DMS79 (cell line): ENCODE results near the gene DSCAML1.
A peak's percentile ranks its signal among the peaks of the same experiment; 100 is the strongest.

Experiments
- DNase-seq: peaks from one replicate; lab custom pipeline; 2025; lab: John Stamatoyannopoulos, UW

Gene DSCAML1

DNA sequence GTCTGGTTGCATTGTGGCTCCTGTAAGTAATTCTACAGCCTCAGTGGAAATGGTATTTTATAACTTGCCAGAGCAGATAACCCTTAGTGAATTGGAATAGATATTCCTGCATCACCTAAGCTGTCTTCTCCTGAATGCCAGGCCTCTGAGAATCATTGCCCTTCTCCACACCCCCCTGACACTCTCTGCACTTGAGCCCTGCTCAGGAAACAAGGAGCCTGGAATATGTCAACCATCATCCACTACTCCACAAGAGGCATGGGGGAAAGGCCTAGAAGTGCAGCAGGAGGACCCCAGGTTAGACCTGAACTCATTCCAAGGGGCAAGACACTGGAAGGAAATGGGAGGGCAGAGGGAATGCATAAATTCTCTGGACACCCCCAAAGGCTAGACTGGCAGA lies 72.4 kb downstream of the DSCAML1 start:
- DNase-seq, result no peak

- DNase-seq, result no peak
Measured at GRCh38 chr11:117724104-117724503, 72.9 kb downstream of the DSCAML1 start.

DNA sequence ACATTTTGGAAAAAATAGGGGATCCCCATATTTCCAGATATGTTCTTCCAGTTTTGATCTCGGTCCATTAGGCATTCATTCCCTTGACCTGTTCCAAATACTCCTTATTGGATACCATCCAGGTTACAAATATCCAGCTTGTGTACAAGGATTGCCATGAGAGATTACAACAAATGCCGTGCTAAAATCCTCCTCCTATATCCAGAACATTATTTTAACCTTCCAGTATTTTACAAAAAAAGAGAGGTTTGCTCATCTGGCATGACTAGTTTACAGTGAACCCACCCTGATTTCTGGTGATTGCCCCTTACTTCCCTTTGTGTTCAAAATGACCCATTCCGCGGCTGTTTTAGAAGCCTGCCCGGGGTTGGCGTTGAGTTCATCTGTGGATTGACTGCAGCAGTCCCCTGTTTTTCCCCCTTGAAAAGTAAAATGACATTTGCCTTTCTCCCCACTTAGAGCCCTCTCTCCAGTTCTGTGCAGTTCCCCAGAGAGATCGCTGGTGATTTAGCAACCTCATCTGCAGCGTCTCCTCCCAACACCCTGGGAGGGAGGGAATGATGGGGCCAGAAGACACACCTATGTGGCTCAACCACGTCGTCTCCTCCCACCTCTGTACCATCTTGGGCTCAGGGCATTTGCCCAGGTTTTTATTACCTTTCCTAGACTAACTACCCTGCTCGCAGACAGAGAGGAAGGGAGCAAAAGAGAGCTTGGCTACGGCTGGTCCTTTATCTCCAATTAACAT lies 73.6 kb downstream of the DSCAML1 start:
- no peak for DNase-seq

DNA sequence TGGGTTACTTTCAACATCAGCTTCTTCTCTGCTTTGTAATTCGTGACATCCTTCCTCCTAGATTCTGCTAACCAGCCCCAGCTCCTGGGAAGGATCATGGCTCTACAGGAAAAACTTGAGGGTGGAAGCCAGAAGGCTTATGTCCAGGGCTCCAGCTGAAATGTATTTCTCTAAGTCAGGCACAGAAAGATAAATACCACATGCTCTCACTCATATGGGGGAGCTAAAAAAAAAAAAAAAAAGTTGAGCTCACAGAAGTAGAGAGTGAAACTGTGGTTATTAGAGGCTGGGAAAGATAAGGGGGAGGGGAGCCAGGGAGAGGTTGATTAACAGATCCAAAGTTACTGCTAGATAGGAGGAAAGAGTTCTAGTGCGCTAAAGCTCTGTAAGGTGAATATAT lies 74.9 kb downstream of the DSCAML1 start:
- DNase-seq, result no peak

DNA sequence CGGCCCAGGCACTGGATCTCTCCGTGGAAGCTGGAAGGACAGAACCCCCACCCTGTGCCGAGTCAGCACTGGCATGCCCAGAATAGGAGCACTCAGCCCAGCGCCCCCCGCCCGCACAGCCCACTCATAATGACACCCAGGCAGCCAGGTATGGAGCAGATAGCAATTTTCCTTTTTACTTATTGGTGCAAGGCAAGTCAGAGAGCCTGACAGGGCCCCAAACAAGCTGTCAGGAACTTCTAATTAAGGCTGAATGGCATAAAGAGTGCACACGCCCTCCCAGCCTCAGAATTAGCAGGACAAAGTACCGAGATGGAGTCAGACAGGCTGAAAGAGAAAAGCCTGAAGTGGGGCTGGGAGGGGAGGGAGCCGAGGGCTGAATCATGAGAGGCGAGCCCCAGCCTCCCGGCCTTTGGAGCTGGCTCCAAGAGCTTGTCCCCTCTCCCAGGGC lies 76.9 kb downstream of the DSCAML1 start:
- no peak for DNase-seq

DNA sequence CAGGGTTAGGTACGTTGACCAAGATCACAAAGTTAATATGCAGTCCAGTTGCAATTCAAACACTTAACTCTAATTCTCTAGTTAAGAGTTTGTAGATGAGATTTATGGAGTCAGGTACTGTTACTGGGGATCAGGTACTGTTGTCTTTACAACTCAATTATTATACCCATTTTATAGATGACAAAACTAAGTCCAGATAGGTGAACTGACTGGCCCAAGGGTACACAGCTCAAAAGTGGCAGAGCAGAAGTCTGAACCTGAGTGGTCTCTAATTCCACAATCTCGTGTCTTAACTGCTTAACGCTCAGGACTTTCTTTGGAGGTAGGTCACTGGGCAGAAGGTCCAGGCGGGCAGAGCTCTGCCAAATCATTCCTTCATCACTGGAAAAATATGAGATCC lies 77.5 kb downstream of the DSCAML1 start:
- no peak for DNase-seq

GRCh38 chr11:117717485-117718314 lies 79.3 kb downstream of the DSCAML1 start:
- peak; percentile 90 for DNase-seq

- peak; percentile 65 for DNase-seq
Measured at GRCh38 chr11:117716521-117717440, 80.2 kb downstream of the DSCAML1 start.

DNA sequence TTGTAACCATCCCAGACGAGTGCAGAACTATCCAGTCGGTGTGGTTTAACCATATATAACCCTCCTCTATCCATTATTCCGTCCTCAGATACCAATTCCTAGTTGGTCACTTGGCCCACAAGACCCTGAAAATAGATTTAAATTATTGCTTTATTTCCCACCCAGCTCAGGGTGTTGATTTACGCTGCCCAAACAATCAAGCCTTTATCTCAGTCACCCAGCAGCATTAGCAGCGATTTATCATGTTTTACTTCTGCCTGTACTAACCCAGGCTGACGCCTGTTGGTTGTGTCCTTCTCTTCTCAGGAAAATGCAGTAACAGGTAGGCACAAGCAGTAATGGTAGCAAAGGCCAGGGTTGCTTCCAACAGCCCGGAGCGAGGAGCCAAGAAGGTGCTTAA lies 81.2 kb downstream of the DSCAML1 start:
- no peak for DNase-seq

DNA sequence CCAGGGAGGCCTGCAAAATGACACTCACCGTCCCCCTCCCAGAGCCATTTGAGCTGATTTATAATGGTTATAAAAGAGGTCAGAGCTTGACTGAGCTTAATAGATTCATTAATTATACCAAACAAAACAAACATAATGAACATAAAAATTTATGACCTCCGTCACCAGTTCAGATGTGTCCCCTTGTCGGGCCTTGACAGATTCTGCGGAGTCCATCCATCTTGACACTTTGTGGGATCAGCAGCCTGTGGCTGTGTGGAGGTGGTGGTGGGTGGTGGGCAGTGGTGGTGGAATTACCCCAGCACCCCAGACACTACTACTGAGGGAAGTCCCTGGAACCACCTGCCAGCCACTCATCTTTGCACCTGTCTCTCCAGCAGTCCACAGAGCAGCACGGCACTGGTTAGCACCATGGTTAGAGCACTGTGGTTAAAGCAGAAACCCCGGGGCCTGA lies 83.5 kb downstream of the DSCAML1 start:
- DNase-seq, result no peak

GRCh38 chr11:117712530-117712929 lies 84.5 kb downstream of the DSCAML1 start:
- no peak for DNase-seq

DNA sequence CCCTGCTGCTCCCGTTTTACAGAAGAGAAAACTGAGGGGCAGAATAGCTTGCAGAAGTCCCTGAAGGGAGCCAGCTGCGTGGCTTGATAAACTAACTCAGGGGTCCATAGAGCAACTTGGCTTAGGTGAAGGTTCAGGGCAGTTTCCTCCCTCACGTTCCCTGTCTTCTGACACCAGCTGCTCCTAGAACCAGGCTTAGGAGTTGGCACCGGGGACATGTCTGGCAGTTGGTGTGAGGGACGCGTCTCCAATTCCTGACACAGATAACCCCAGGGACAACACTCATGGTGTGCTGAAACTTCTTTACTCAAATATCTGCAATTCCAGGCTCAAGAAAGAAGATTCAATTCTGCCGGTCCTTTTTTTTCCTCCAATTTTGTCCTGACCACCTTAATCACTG lies 85.7 kb downstream of the DSCAML1 start:
- no peak for DNase-seq

- DNase-seq, result no peak
Measured at GRCh38 chr11:117710211-117710610, 86.8 kb downstream of the DSCAML1 start.

DNA sequence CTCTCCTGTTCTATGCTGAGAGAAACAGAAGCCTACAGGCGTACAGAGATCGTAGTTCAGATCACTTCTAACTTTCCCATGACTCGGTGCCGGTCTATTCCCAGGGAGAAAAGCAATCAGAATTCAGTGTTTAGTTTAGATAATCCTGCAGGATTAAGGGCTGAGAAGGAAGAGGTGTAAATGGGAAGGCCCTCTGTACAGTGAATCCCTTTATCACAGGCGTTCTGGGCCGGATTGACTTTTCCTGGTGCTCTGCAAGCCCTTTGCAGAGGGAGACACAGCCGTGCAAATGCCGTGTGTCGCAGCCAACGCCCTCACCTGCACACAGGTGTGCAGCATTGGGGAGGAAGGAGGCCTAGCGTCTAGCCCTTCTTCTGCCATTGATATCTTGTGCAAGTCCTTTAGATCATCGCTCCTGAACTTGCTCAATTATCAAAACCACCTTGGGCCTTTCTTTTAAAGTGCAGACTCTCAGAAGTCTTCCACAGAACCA lies 90.6 kb downstream of the DSCAML1 start:
- DNase-seq, result no peak

DNA sequence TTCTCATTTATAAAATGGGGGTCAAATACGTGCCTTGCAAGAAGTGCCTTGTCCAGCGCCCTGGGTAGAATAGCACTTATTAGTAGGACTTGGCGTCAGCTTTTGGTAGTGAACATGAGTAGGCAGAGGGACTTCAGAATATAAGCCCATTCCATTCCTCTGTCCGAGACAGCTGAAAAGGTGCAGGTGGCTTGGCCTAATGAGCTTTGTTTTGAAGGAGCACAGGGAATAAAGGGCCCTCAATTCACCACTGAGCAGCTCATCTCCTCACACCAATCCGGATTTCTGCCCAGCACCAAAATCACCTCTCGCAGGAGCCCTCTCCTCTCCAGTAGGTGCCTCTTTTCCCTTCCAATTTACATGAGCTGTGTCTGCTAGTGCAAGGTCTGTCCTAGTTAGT lies 91.2 kb downstream of the DSCAML1 start:
- DNase-seq, result no peak

GRCh38 chr11:117704395-117705100 lies 92.5 kb downstream of the DSCAML1 start:
- no peak for DNase-seq

DNA sequence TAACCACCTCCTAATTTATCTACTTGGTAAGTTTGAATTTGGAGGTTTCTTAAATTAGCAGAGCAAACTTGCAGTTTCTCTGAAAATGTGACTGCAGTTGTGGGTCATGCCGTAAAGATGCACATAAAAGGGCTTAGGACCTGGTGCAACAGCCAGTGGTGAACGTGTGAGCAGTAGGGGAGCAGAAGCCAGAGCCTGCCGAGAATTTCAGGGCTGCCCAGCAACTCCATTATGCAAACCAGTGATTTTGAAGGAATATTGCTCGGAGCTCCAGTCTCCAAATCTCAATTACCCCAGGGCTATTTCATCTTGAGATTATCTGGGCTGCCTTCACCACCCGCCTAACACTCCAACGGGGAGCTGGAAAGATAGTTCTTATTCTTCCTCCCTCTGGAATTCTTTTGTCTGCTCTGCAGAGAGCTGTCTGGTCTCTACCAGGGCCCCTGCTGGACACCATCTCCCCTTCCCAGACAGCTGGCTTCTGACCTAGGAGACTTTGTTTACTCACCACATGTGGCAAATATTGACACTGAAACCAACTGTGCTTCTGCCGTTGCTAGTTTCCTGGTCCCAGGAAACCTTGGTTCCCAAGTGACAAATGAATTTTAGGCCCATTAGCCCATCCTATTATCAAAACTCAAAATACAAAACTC lies 93.9 kb downstream of the DSCAML1 start:
- DNase-seq, result no peak

DNA sequence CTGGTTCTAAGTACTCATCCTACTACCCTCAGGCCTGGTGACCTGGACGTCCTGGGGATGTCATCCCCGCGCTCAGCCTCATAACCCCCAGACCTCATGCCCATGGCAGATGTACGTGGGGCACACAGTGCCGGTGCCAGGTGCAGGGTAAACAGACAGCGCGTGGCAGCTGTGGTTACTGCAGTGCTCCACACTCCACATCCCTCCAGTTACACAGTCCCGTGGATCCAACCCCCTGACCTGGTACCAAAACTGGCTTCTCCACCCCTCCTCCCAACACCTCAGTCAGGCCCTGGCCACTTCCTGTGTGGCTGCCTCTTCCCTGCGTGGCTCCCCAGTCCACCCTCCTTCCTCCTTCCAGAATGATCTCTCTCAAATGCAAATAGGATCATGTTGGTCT lies 95.2 kb downstream of the DSCAML1 start:
- DNase-seq, result no peak

DNA sequence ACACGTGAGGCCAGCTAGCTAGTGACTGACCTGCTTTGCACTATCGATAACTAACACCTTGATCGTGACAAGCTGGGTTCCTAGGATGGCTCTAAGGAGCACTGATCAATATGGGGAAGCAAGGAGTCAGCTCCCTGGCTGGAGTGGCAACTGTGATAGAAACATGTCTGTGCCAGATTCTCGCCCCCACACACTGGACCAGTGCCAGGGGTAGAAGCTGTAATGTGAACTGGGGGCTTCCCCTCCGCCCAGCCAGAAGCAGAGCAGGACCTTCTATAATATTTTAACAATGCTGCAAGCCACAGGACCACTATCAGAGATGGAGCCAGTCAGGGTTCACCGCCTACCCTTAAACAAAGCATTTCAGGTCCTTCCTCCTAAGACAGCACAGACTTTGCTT lies 96.5 kb downstream of the DSCAML1 start:
- DNase-seq, result no peak

GRCh38 chr11:117697319-117697718 lies 99.7 kb downstream of the DSCAML1 start:
- no peak for DNase-seq

- DNase-seq, result no peak
Measured at GRCh38 chr11:117696540-117696939, 100.5 kb downstream of the DSCAML1 start.
